OCI-LY1 (cell line): ENCODE results near the gene AP2S1.

Experiments used
- H2AFZ ChIP-seq: fragments of 200-600 bp; sonication (generic), shearing (Covaris generic); 2 replicates; pipeline ENCODE4 v1.6.0; 2014; ENCODE audit warnings: antibody characterized with exemption, mild to moderate bottlenecking, low read length
- H3F3A ChIP-seq: fragments of 200-600 bp; sonication (generic), shearing (Covaris generic); 2 replicates; pipeline ENCODE4 v1.6.0; 2014; ENCODE audit warnings: mild to moderate bottlenecking, antibody characterized with exemption, low read length, moderate library complexity; ENCODE audit not compliant: insufficient read depth
- H3K27ac ChIP-seq: fragments of 200-600 bp; sonication (generic); 2 replicates; pipeline ENCODE4 v1.5.1; 2014; ENCODE audit warnings: low read length, mixed run types, mild to moderate bottlenecking, low read depth; ENCODE audit not compliant: poor library complexity, severe bottlenecking
- H3K27me3 ChIP-seq: fragments of 200-600 bp; sonication (generic); 2 replicates; pipeline ENCODE4 v1.6.0; 2014; ENCODE audit warnings: antibody characterized with exemption, mild to moderate bottlenecking, low read length, moderate library complexity; ENCODE audit not compliant: insufficient read depth
- H3K36me3 ChIP-seq: fragments of 200-600 bp; sonication (generic); 2 replicates; pipeline ENCODE4 v1.6.1; 2014; ENCODE audit warnings: mild to moderate bottlenecking, antibody characterized with exemption, low read length, moderate library complexity, mixed read lengths; ENCODE audit not compliant: insufficient read depth
- H3K4me1 ChIP-seq: fragments of 200-600 bp; sonication (generic); 2 replicates; pipeline ENCODE4 v1.5.1; 2014; ENCODE audit warnings: mild to moderate bottlenecking, low read length, moderate library complexity; ENCODE audit not compliant: insufficient read depth, severe bottlenecking
- H3K4me2 ChIP-seq: fragments of 200-600 bp; sonication (generic), shearing (Covaris generic); 2 replicates; pipeline ENCODE4 v1.6.1; 2014; ENCODE audit warnings: low read length
- H3K4me3 ChIP-seq: fragments of 200-600 bp; sonication (generic); 2 replicates; pipeline ENCODE4 v1.5.1; 2014; ENCODE audit warnings: low read length, low read depth, mild to moderate bottlenecking, mixed read lengths; ENCODE audit not compliant: poor library complexity, severe bottlenecking
- H3K79me2 ChIP-seq: fragments of 200-600 bp; shearing (Covaris generic); 2 replicates; pipeline ENCODE4 v1.6.1; 2016; ENCODE audit warnings: mixed run types, low read length, mixed read lengths; ENCODE audit not compliant: insufficient read depth
- H3K9ac ChIP-seq: fragments of 200-600 bp; sonication (generic), shearing (Covaris generic); 2 replicates; pipeline ENCODE4 v1.6.1; 2014; ENCODE audit warnings: mild to moderate bottlenecking, low read length, mixed read lengths
- H3K9me2 ChIP-seq: fragments of 200-600 bp; sonication (generic), shearing (Covaris generic); 2 replicates; pipeline ENCODE4 v1.6.1; 2014; ENCODE audit warnings: low read depth, mild to moderate bottlenecking, low read length, mixed read lengths
- H3K9me3 ChIP-seq: fragments of 200-600 bp; shearing (Covaris generic); 2 replicates; pipeline ENCODE4 v1.6.1; 2014; ENCODE audit warnings: low read length, mixed read lengths
- H4K20me1 ChIP-seq: fragments of 200-600 bp; sonication (generic), shearing (Covaris generic); 2 replicates; pipeline ENCODE4 v1.6.0; 2016; ENCODE audit warnings: mild to moderate bottlenecking, low read length; ENCODE audit not compliant: insufficient read depth
- CTCF ChIP-seq: fragments of 200-600 bp; sonication (generic), shearing (Covaris generic); IDR thresholded peaks from 2 replicates; pipeline ENCODE4 v1.5.1; 2017; ENCODE audit warnings: mild to moderate bottlenecking, antibody characterized with exemption, low read length, moderate library complexity, mixed read lengths
- EZH2 ChIP-seq: fragments of 200-600 bp; sonication (generic), shearing (Covaris generic); IDR thresholded peaks from 2 replicates; pipeline ENCODE4 v1.8.0; 2017; ENCODE audit warnings: borderline replicate concordance, mixed run types, mild to moderate bottlenecking, antibody characterized with exemption, low read length, moderate library complexity, mixed read lengths

Gene AP2S1

GRCh38 chr19:46813839-46814358 lies 36.7 kb downstream of the AP2S1 start:
- H3K9me3 ChIP-seq, result no peaks in the 10 kb centered on the region
- H3K4me3 ChIP-seq, result no peak overlapping the region
- no peaks in the 10 kb centered on the region for H3F3A ChIP-seq
- H4K20me1 ChIP-seq, result no peaks in the 10 kb centered on the region
- H2AFZ ChIP-seq, result no peak overlapping the region
- H3K4me1 ChIP-seq, result no peaks in the 10 kb centered on the region
- no peaks in the 10 kb centered on the region for H3K79me2 ChIP-seq
- TF ChIP-seq EZH2, result no peak
- no peak for TF ChIP-seq CTCF
- no peaks in the 10 kb centered on the region for H3K9me2 ChIP-seq
- H3K27me3 ChIP-seq, result peaks cover 4% of the 10 kb centered on the region; the same call in 1 of the 2 replicates
- no peak overlapping the region for H3K9ac ChIP-seq
- H3K4me2 ChIP-seq, result no peak overlapping the region
- H3K27ac ChIP-seq, result no peak overlapping the region
- H3K36me3 ChIP-seq, result no peaks in the 10 kb centered on the region; the same call in 1 of the 2 replicates

- Histone ChIP-seq H4K20me1 (no peaks in the 10 kb centered on the region), H3K4me1 (no peaks in the 10 kb centered on the region), H3K9me2 (no peaks in the 10 kb centered on the region), H3K27me3 (peaks cover 4% of the 10 kb centered on the region; the same call in 1 of the 2 replicates), H3K27ac (no peak overlapping the region), H3K9ac (no peak overlapping the region), H3K79me2 (no peaks in the 10 kb centered on the region), H3F3A (no peaks in the 10 kb centered on the region), H3K9me3 (no peaks in the 10 kb centered on the region), H3K4me3 (no peak overlapping the region), H3K4me2 (no peak overlapping the region), H3K36me3 (no peaks in the 10 kb centered on the region), H2AFZ (no peak overlapping the region)
- TF ChIP-seq CTCF, result no peak
- TF ChIP-seq EZH2, result no peak
These were observed 37.4 kb downstream of the AP2S1 start for GRCh38 chr19:46812977-46813838.

- Histone ChIP-seq H4K20me1 (no peaks in the 10 kb centered on the region), H3K79me2 (no peaks in the 10 kb centered on the region), H3K9me2 (no peaks in the 10 kb centered on the region), H3K36me3 (no peaks in the 10 kb centered on the region), H3K9me3 (no peaks in the 10 kb centered on the region), H3K27me3 (peaks cover 4% of the 10 kb centered on the region; the same call in 1 of the 2 replicates), H3K4me1 (no peaks in the 10 kb centered on the region), H3K4me3 (no peak overlapping the region), H3K27ac (no peak overlapping the region), H3K4me2 (no peak overlapping the region), H2AFZ (no peak overlapping the region), H3F3A (no peaks in the 10 kb centered on the region), H3K9ac (no peak overlapping the region)
- TF ChIP-seq EZH2, result no peak
- no peak for TF ChIP-seq CTCF
These were observed 40.9 kb downstream of the AP2S1 start for GRCh38 chr19:46809534-46810272.
